Mucosa of stomach (tissue), 1 donor: ENCODE measurements around the gene RRP1.

ENCODE experiments used
- H3K27me3 ChIP-seq: one replicate; pipeline ENCODE4 v1.7.0; 2013; ENCODE audit warnings: mild to moderate bottlenecking, low read length; ENCODE audit not compliant: control insufficient read depth, insufficient read depth
- H3K36me3 ChIP-seq: one replicate; pipeline ENCODE4 v1.7.0; 2013; ENCODE audit warnings: low read length; ENCODE audit not compliant: control insufficient read depth, insufficient read depth
- H3K4me1 ChIP-seq: one replicate; pipeline ENCODE4 v1.7.0; 2013; ENCODE audit warnings: mild to moderate bottlenecking, low read length; ENCODE audit not compliant: control insufficient read depth, insufficient read depth
- H3K4me3 ChIP-seq: one replicate; pipeline ENCODE4 v1.7.0; 2013; ENCODE audit warnings: low read length
- H3K9ac ChIP-seq: one replicate; pipeline ENCODE4 v1.7.0; 2013; ENCODE audit warnings: mild to moderate bottlenecking, low read length, moderate library complexity
- H3K9me3 ChIP-seq: one replicate; pipeline ENCODE4 v1.7.0; 2013; ENCODE audit warnings: mild to moderate bottlenecking, low read length, moderate library complexity; ENCODE audit not compliant: control insufficient read depth
- donor health status: Pancreatic carcinoma.

The RRP1 gene

GRCh38 chr21:43771698-43772424, 17.5 kb upstream of the RRP1 start:
- H3K27me3 ChIP-seq: no peaks in the 10 kb centered on the region
- peaks cover 11% of the 10 kb centered on the region for H3K36me3 ChIP-seq
- no peak overlapping the region for H3K9ac ChIP-seq
- peaks cover 28% of the 10 kb centered on the region for H3K4me1 ChIP-seq
- no peaks in the 10 kb centered on the region for H3K9me3 ChIP-seq
- H3K4me3 ChIP-seq: no peak overlapping the region

- Histone ChIP-seq H3K4me1 (peaks cover 23% of the 10 kb centered on the region), H3K27me3 (no peaks in the 10 kb centered on the region), H3K36me3 (peaks cover 11% of the 10 kb centered on the region), H3K9me3 (no peaks in the 10 kb centered on the region), H3K4me3 (no peak overlapping the region), H3K9ac (no peak overlapping the region)
Measured at GRCh38 chr21:43772425-43772821, 17.0 kb upstream of the RRP1 start.

- Histone ChIP-seq H3K27me3 (no peaks in the 10 kb centered on the region), H3K9me3 (no peaks in the 10 kb centered on the region), H3K36me3 (peaks cover 11% of the 10 kb centered on the region), H3K4me3 (no peak overlapping the region), H3K4me1 (peaks cover 9% of the 10 kb centered on the region), H3K9ac (no peak overlapping the region)
Measured at GRCh38 chr21:43774163-43774562, 15.2 kb upstream of the RRP1 start.

GRCh38 chr21:43775190-43775589, 14.2 kb upstream of the RRP1 start:
- H3K4me3 ChIP-seq: peak overlapping the region; percentile 90
- H3K36me3 ChIP-seq: peaks cover 11% of the 10 kb centered on the region
- peaks cover 9% of the 10 kb centered on the region for H3K4me1 ChIP-seq
- peak overlapping the region; percentile 89 for H3K9ac ChIP-seq
- H3K27me3 ChIP-seq: no peaks in the 10 kb centered on the region
- no peaks in the 10 kb centered on the region for H3K9me3 ChIP-seq

GRCh38 chr21:43775795-43776430, 13.5 kb upstream of the RRP1 start, which contains the start of gene CSTB:
CSTB (minus strand) TSS chr21:43776308; CDS start chr21:43776269, 39 bp downstream.
- Histone ChIP-seq H3K36me3 (peaks cover 11% of the 10 kb centered on the region), H3K4me1 (peaks cover 9% of the 10 kb centered on the region), H3K9ac (peak within 1 kb of the TSS; percentile 89), H3K4me3 (peak within 1 kb of the TSS; percentile 90), H3K9me3 (no peaks in the 10 kb centered on the region), H3K27me3 (no peaks in the 10 kb centered on the region)

- H3K4me1 ChIP-seq: peaks cover 9% of the 10 kb centered on the region
- peaks cover 11% of the 10 kb centered on the region for H3K36me3 ChIP-seq
- H3K27me3 ChIP-seq: no peaks in the 10 kb centered on the region
- no peaks in the 10 kb centered on the region for H3K9me3 ChIP-seq
- no peak overlapping the region for H3K9ac ChIP-seq
- H3K4me3 ChIP-seq: no peak overlapping the region
Measured at GRCh38 chr21:43777953-43778352, 11.4 kb upstream of the RRP1 start.

- H3K4me1 ChIP-seq: peaks cover 9% of the 10 kb centered on the region
- peaks cover 4% of the 10 kb centered on the region for H3K36me3 ChIP-seq
- H3K27me3 ChIP-seq: no peaks in the 10 kb centered on the region
- H3K9me3 ChIP-seq: no peaks in the 10 kb centered on the region
- no peak overlapping the region for H3K4me3 ChIP-seq
- no peak overlapping the region for H3K9ac ChIP-seq
Measured at GRCh38 chr21:43778469-43779335, 10.7 kb upstream of the RRP1 start.

GRCh38 chr21:43779660-43780059, 9.7 kb upstream of the RRP1 start:
- H3K27me3 ChIP-seq: no peaks in the 10 kb centered on the region
- no peak overlapping the region for H3K9ac ChIP-seq
- peaks cover 6% of the 10 kb centered on the region for H3K4me1 ChIP-seq
- H3K9me3 ChIP-seq: no peaks in the 10 kb centered on the region
- H3K36me3 ChIP-seq: peaks cover under 1% of the 10 kb centered on the region
- no peak overlapping the region for H3K4me3 ChIP-seq

GRCh38 chr21:43781846-43782245, 7.5 kb upstream of the RRP1 start:
- H3K27me3 ChIP-seq: no peaks in the 10 kb centered on the region
- no peaks in the 10 kb centered on the region for H3K36me3 ChIP-seq
- no peaks in the 10 kb centered on the region for H3K4me1 ChIP-seq
- H3K9me3 ChIP-seq: no peaks in the 10 kb centered on the region
- H3K9ac ChIP-seq: no peak overlapping the region
- H3K4me3 ChIP-seq: no peak overlapping the region

- Histone ChIP-seq H3K9me3 (no peaks in the 10 kb centered on the region), H3K9ac (no peak overlapping the region), H3K4me1 (no peaks in the 10 kb centered on the region), H3K4me3 (no peak overlapping the region), H3K36me3 (no peaks in the 10 kb centered on the region), H3K27me3 (no peaks in the 10 kb centered on the region)
Measured at GRCh38 chr21:43782431-43783097, 6.8 kb upstream of the RRP1 start.

GRCh38 chr21:43783098-43783700, 6.2 kb upstream of the RRP1 start:
- Histone ChIP-seq H3K27me3 (no peaks in the 10 kb centered on the region), H3K4me1 (no peaks in the 10 kb centered on the region), H3K9ac (no peak overlapping the region), H3K9me3 (no peaks in the 10 kb centered on the region), H3K36me3 (no peaks in the 10 kb centered on the region), H3K4me3 (no peak overlapping the region)
